Left renal pelvis (tissue), 4 donors: ENCODE measurements around the gene ZDHHC17. TPM values are rescaled to one million over a fixed set of nuclear protein-coding genes. Genes with fewer than 3 reads are reported as not detected.

Experiments used
- DNase-seq, 4 donors: peaks; one replicate each; pipeline ENCODE4 v3.0.0-alpha.2; 2013; ENCODE audit warnings: low read depth in 4 of 4, low spot score in 3 of 4
- polyA plus RNA-seq, 4 donors: library from polyadenylated mRNA; unstranded; fragments of 120-200 nt; gene quantifications; one replicate each; pipeline ENCODE4 v1.2.1, GENCODE V29; 2013; ENCODE audit not compliant: insufficient read length in 4 of 4

The ZDHHC17 gene
- polyA plus RNA-seq, 4 donors = 62.9 to 81.2 (median 71.0) TPM

- DNase-seq = no peak
Measured at GRCh38 chr12:76874491-76875190, 110.7 kb downstream of the ZDHHC17 start.

DNA sequence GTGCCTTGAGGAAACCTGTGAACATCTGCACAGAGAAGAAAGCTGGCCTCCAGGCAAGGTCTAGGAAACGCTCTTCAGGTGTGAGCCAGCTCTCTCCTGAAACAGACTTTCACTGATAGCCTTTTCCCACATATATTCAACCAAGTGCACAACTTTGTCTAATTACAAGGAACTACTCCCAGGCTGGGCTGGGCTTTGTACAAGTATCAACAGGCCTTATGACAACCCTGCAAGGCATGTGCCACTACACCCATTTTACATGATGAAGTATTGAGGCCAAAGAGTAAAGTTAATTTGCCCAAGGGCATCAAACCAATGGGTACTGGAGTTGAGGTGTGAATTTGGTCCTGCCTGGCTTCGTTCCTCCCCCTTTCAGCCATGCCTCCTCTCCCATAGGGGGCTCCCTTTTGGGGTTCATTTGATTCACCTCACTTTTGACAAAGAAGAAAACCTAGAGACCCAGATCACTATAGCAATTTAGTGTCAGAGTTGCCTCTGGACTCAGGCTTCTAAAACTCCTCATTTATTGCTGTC is 112.8 kb downstream of the ZDHHC17 start:
- DNase-seq = no peak

DNA sequence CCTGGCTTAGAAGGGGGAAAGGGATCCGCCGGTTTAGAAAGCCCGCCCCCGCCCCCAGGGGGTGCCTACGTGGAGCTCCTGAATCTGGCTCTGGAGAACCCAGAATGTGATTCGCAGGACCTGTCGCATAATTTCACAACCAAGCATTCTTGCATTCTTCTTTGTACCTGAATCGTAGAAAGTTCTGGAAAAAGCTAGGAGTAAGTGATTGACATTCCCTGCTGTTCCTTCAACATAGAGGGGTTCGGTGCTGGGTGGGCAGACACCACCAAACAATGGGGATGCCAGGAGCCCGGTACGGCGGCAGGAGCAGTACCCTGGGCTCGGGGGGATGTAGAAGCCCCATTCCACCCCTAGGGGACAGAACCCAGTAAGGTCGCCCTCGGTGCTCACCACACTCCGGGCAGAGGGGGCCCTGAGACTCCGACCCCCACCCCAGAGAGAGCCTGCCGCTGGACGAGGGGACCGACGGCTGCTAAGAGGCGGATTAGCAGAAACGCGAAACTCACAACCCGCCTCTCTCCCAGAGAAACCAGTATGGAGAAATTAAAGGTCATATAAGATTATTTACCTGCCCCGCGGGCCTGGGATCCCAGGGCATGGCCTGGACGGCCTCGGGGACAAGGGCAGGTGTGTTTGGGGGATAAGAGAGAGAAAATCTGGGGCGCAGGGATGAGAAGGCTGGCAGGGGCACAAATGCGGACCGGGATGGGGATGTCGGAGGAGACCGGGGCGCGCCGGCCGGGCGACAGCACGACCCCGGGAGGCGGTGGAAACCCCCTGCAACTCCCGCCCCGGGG is 114.4 kb downstream of the ZDHHC17 start:
- DNase-seq = no peak

- peak in 3 of 4 donors; percentile 81 to 84 (median 83) for DNase-seq
Measured at GRCh38 chr12:76878899-76879709, 115.2 kb downstream of the ZDHHC17 start, which contains the start of gene CSRP2. CSRP2 (minus strand) TSS chr12:76879019; CDS start chr12:76866260, 12,759 bp downstream.

GRCh38 chr12:76879710-76880518 is 116.0 kb downstream of the ZDHHC17 start:
- DNase-seq = no peak

- no peak for DNase-seq
Measured at GRCh38 chr12:76880519-76881023, 116.7 kb downstream of the ZDHHC17 start.

DNA sequence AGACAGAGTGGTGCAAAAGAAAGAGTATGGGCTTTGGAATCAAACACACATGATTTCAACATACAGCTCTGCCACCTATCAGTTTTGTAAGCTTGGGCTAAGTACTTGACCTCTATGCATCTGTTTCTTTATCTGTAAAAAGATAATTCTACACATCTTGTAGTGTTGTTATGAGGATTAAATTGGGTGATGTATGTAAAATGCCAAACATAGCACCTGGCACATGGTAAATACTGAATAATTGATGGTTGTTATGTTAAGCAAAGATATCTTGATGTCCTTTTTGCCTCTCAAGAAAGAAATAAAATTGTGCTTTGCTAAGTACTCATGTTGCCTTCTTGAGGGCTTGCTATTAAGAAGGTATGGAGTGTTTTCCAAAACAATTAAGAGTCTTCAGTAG is 117.2 kb downstream of the ZDHHC17 start:
- no peak for DNase-seq

DNA sequence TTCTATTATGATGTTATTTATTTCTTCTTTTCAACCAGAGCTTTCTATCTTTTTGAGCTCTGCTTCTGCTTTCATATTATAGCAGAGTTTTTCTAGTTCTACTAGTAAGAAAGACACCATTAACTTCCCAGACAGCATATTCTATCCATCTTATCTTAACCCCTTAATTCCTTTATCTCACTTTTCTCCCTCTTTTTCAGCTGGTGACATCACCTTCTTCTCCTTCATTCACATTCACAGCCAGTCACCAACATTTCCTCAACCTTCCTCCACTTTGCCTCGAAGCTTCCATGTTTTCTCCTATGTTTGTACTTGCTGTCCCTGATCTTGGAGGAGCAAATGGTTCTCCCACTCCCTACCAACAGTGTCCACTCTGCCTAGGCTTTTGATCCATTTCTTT is 118.5 kb downstream of the ZDHHC17 start:
- no peak for DNase-seq

GRCh38 chr12:76883151-76883550 is 119.2 kb downstream of the ZDHHC17 start:
- no peak for DNase-seq

DNA sequence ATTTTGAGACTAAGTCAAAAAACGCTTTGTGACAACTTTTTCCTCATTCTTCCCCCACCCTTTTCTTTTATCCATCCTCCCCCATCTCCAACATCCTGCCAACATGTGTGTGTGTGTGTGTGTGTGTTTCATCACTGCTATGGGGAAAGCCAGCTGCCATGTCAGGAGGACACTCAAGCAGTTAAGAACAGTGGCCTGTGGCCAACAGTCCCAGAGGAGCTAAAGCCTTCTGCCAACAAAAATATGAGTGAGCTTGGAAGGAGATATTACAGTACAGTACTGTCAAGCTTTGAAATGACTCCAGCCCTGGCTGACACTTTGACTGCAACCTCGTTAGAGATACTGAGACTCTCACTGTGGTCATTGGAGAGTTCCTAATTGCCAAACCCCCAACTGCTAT is 119.9 kb downstream of the ZDHHC17 start:
- DNase-seq = peak in 1 of 4 donors; percentile 54

DNA sequence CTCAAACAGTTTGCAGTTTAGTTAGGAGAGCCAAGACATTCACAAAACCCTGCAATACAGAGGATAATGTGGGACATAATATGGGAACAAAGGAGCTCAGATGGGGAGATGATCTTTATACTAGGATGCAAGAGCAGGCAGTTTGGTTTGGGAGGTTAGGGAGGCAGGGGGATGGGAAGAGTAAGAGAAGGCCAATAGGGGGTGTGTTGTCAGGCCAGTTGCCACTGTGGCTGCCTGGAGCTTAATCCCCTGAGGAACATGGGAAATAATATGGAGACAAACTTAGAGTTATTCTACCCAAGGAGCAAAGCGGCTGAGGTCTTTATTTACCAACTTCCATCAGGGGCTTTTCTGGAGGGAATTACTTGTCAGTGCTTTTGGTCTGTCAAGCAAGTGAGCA is 124.9 kb downstream of the ZDHHC17 start:
- DNase-seq = no peak

- no peak for DNase-seq
Measured at GRCh38 chr12:76890151-76891143, 126.5 kb downstream of the ZDHHC17 start.

DNA sequence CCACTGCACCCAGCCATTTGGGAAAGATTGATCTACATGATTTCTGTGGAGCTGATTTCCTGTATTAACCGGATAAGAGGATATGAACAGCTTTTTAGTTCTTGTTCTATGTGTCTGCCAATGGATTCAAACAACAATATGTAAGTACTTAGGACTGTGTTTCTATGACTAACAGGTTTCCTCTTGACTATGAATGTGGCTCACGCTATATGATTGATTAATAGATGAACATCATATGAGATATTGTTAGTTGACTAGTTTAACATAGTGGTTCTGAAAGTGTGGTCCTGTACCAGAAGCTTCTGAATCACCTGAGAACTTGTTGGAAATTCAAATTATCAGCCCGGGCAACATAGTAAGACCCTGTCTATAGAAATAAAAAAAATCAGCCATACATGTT is 127.7 kb downstream of the ZDHHC17 start:
- DNase-seq = no peak

- no peak for DNase-seq
Measured at GRCh38 chr12:76895796-76896195, 131.9 kb downstream of the ZDHHC17 start.

DNA sequence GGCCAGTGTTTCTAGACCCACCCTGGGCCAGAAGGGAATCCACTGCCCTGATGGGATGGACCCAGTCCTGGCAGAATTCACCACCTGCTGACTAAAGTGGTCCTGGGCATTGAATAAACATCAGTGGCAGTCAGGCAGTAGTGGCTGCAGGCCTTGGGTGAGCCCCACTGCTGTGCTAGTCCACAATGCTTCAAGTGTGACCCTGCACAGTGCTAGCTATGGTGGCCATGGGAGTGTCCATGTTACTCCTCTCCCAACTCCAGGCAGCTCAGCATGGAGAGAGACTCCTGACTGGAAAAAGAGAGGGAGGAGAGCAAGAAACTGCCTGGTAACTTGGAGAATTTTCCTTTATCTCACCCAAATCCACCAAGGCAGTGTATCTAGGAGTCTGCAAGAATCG is 132.4 kb downstream of the ZDHHC17 start:
- no peak for DNase-seq

DNA sequence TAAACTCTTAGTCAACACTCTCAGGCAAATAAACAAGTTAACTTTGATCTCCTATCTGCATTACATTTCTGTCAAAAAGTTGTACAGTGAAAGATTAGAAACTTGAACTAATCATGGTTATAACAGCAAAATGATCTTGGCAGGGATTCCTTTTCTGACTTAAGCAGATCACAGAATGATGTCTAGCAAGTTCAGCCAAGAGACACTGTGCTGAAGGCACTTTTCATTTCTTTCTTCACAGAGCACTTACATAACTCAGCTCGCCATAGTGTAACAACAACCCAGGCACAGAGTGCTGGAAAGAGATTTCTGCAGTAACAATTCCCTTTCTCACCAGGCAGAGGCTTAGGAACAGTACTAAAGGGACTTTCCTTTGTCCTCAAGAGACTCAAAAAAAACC is 134.5 kb downstream of the ZDHHC17 start:
- DNase-seq = no peak

- DNase-seq = no peak
Measured at GRCh38 chr12:76899522-76899921, 135.6 kb downstream of the ZDHHC17 start.

GRCh38 chr12:76901628-76902380 is 137.9 kb downstream of the ZDHHC17 start:
- no peak for DNase-seq
